ENCODE measurements around the gene ATP6V1C2. TPM values are rescaled to one million over a fixed set of nuclear protein-coding genes. Genes with fewer than 3 reads are reported as not detected.

The ATP6V1C2 gene
- total RNA-seq, 1 donor from 2014 or later, result not detected

GRCh38 chr2:10831400-10831985 is 110.1 kb downstream of the ATP6V1C2 start:
- H3K4me3 ChIP-seq (ENCODE audit: low read depth, low read length), result no peak overlapping the region
- DNase-seq (ENCODE audit: low read depth), result no peak
- no peak for TF ChIP-seq CTCF (conservative IDR thresholded peaks at IDR 0.05; ENCODE audit: low read depth, low read length)

- no peak overlapping the region for H3K4me3 ChIP-seq (ENCODE audit: low read depth, low read length)
- TF ChIP-seq CTCF (conservative IDR thresholded peaks at IDR 0.05; ENCODE audit: low read depth, low read length), result peak; percentile 96
- no peak for DNase-seq (ENCODE audit: low read depth)
Measured at GRCh38 chr2:10832203-10832936, 110.9 kb downstream of the ATP6V1C2 start.

- no peak overlapping the region for H3K4me3 ChIP-seq (ENCODE audit: low read depth, low read length)
- DNase-seq (ENCODE audit: low read depth), result no peak
- no peak for TF ChIP-seq CTCF (conservative IDR thresholded peaks at IDR 0.05; ENCODE audit: low read depth, low read length)
Measured at GRCh38 chr2:10833021-10833420, 111.6 kb downstream of the ATP6V1C2 start.

GRCh38 chr2:10834068-10834655 is 112.7 kb downstream of the ATP6V1C2 start:
- no peak for DNase-seq (ENCODE audit: low read depth)
- no peak for TF ChIP-seq CTCF (conservative IDR thresholded peaks at IDR 0.05; ENCODE audit: low read depth, low read length)
- H3K4me3 ChIP-seq (ENCODE audit: low read depth, low read length), result no peak overlapping the region

Other genes starting within 250 kb of the ATP6V1C2 start
- 28.4 and 35.7 TPM in 2 replicates for gene NOL10, start 31.7 kb upstream of the ATP6V1C2 start, total RNA-seq
- gene PDIA6, start 91.2 kb downstream of the ATP6V1C2 start, total RNA-seq, result 400 and 406 TPM in 2 replicates
- 0.36 and 1.3 TPM in 2 replicates for gene KCNF1, start 190.3 kb downstream of the ATP6V1C2 start, total RNA-seq